HL-60 (cell line): ENCODE results near the gene SLC9A7.
"Not testable (repeated sequence)": the region's sequence is repeated elsewhere in the genome, so short reads cannot be mapped to it uniquely, and the experiment has no call there.

ENCODE experiments used
- CTCF ChIP-seq: IDR thresholded peaks from one replicate; pipeline ENCODE4 v1.5.1; 2011; ENCODE audit warnings: low read length, control low read depth, inconsistent platforms; ENCODE audit not compliant: insufficient read depth
- GABPA ChIP-seq: IDR thresholded peaks from 2 replicates; pipeline ENCODE4 v1.6.1; 2012; ENCODE audit warnings: low read depth
- POLR2AphosphoS5 ChIP-seq: IDR thresholded peaks from 2 replicates; pipeline ENCODE4 v1.6.1; 2012; ENCODE audit warnings: low read depth

GRCh38 chrX:46784437-46784836 lies 25.5 kb upstream of the SLC9A7 start:
- TF ChIP-seq CTCF, GABPA, POLR2AphosphoS5: not testable (repeated sequence)
